Astrocyte (in vitro differentiated cells and primary cell): Measurements from ENCODE around the gene C4orf54.

ENCODE experiments used
- CTCF ChIP-seq: IDR thresholded peaks from 2 replicates; pipeline ENCODE4 v1.5.1; 2011; ENCODE audit warnings: low read depth, mild to moderate bottlenecking, inconsistent platforms, low read length, moderate library complexity; ENCODE audit not compliant: insufficient read depth
- EZH2 ChIP-seq: IDR thresholded peaks from 2 replicates; pipeline ENCODE4 v1.6.1; 2012; ENCODE audit warnings: mild to moderate bottlenecking, low read length, inconsistent platforms; ENCODE audit not compliant: insufficient read depth

DNA sequence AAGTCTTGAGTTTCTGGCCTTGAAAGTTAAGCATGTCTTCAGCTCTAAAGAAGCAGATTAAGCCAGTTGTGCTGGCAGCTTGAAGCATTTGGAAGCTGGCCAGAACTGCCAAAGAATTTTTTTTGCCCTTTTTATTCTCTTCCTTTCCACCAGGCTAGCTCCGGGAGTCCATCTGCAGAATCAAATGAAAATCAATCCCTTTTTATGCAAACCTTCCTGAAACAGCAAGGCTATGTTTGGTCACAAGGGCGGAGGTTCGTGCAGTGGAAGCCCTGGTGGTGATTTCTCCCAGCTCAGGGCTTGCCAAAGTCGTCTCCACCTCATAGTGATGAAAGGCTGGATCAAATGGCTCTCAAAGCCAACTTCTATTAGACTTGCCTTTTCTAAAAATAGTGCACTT lies 21.6 kb upstream of the C4orf54 start:
- TF ChIP-seq CTCF (no peak), EZH2 (no peak)
